Kidney epithelial cell (primary cell): ENCODE data around the gene RB1. TPM values are rescaled to one million over a fixed set of nuclear protein-coding genes. Genes with fewer than 3 reads are reported as not detected.

ENCODE experiments used
- DNase-seq: peaks from one replicate; pipeline ENCODE4 v3.0.0-alpha.2; 2010; ENCODE audit warnings: low read depth
- H3K27me3 ChIP-seq: 2 replicates; pipeline ENCODE4 v1.6.0; 2011; ENCODE audit warnings: low read length; ENCODE audit not compliant: control insufficient read depth, insufficient read depth
- H3K36me3 ChIP-seq: 2 replicates; pipeline ENCODE4 v1.5.1; 2011; ENCODE audit warnings: low read length; ENCODE audit not compliant: control insufficient read depth, insufficient read depth
- H3K4me3 ChIP-seq: 2 replicates; pipeline ENCODE4 v1.5.1; 2011; ENCODE audit warnings: low read depth, mild to moderate bottlenecking, control low read depth, low read length
- CTCF ChIP-seq: IDR thresholded peaks from 2 replicates; pipeline ENCODE4 v1.5.1; 2011; ENCODE audit warnings: mild to moderate bottlenecking, moderate library complexity, low read length, control low read depth, inconsistent platforms; ENCODE audit not compliant: insufficient read depth, poor library complexity, severe bottlenecking
- total RNA-seq: library from RNA; depleted of rRNA; stranded (reverse); fragments of >200 nt; gene quantifications from 2 replicates; pipeline ENCODE4 v1.2.3, GENCODE V29; 2015

Gene RB1
- total RNA-seq, 1 donor from 2014 or later, result 27.1 TPM

- no peak overlapping the region for H3K4me3 ChIP-seq
- no peak for DNase-seq
- H3K27me3 ChIP-seq, result no peaks in the 10 kb centered on the region
- no peak for TF ChIP-seq CTCF
- H3K36me3 ChIP-seq, result no peaks in the 10 kb centered on the region
Measured at GRCh38 chr13:48476686-48477085, 173.1 kb downstream of the RB1 start.

- TF ChIP-seq CTCF, result no peak
- Histone ChIP-seq H3K36me3 (no peaks in the 10 kb centered on the region), H3K27me3 (no peaks in the 10 kb centered on the region), H3K4me3 (no peak overlapping the region)
- no peak for DNase-seq
Measured at GRCh38 chr13:48477191-48477855, 173.8 kb downstream of the RB1 start.

GRCh38 chr13:48478391-48478790 is 174.8 kb downstream of the RB1 start:
- Histone ChIP-seq H3K4me3 (no peak overlapping the region), H3K36me3 (no peaks in the 10 kb centered on the region), H3K27me3 (no peaks in the 10 kb centered on the region)
- TF ChIP-seq CTCF, result no peak
- DNase-seq, result no peak

GRCh38 chr13:48483575-48483974 is 180.0 kb downstream of the RB1 start:
- TF ChIP-seq CTCF, result no peak
- no peak overlapping the region for H3K4me3 ChIP-seq
- no peak for DNase-seq
- no peaks in the 10 kb centered on the region for H3K27me3 ChIP-seq
- no peaks in the 10 kb centered on the region for H3K36me3 ChIP-seq

- Histone ChIP-seq H3K36me3 (no peaks in the 10 kb centered on the region), H3K4me3 (no peak overlapping the region)
- no peak for TF ChIP-seq CTCF
Measured at GRCh38 chr13:48485432-48485831, 181.9 kb downstream of the RB1 start.

GRCh38 chr13:48486362-48486761 is 182.8 kb downstream of the RB1 start:
- no peaks in the 10 kb centered on the region for H3K36me3 ChIP-seq
- no peak overlapping the region for H3K4me3 ChIP-seq
- H3K27me3 ChIP-seq, result no peaks in the 10 kb centered on the region
- no peak for TF ChIP-seq CTCF
- DNase-seq, result no peak

More at GRCh38 chr13:48485432-48485831, 181.9 kb downstream of the RB1 start:
- no peak for DNase-seq
- no peaks in the 10 kb centered on the region for H3K27me3 ChIP-seq
